NCI-H2029 (cell line): ENCODE measurements around the gene CPZ.
"Not testable (repeated sequence)": the region's sequence is repeated elsewhere in the genome, so short reads cannot be mapped to it uniquely, and the experiment has no call there.

Source experiments
- DNase-seq: peaks from one replicate; lab custom pipeline; 2025; lab: John Stamatoyannopoulos, UW

Gene CPZ

DNA sequence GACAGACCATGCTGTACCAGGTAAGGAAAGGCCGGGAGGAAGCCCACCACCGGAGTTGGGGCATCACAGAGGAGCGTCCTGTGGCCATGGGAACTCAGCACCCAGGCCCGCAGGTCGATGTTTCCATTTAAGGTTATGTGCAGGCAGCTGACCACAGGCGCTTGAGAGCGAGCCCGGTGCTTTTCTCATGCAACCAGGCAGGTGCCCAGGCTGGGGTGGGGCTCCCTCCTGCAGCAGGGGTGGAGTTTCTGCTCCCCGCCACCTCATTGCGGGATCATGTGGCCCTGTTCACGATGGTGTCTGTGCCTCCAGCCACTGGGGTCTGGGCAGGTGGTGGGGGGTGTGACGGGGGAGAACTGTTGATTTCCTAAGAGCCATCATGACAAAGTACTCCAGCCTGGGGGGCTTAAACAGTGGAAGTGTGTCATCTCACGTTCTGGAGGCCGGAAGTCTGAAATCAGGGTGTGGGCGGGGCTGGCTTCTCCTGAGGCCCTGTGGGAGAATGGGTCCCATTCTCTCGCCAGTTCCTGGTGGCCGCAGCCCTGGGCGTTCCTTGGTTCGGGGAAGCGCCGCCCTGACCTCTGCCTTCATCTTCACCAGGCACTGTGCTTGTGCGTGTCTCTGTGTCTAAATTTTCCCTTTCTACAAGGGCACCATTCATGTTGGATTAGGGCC is 60.9 kb downstream of the CPZ start:
- DNase-seq, result no peak

DNA sequence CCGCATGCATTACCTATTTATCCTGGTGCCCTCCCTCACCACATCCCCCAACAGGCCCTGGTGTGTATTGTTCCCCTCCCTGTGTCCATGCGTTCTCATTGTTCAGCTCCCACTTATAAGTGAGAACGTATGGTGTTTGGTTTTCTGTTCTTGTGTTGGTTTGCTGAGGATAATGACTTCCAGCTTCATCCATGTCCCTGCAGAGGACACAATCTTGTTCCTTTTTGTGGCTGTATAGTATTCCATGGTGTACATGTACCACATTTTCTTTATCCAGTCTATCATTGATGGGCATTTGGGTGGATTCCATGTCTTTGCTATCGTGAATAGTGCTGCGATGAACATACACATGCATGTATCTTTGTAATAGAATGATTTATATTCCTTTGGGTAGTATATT is 61.6 kb downstream of the CPZ start:
- DNase-seq, result not testable (repeated sequence)

DNA sequence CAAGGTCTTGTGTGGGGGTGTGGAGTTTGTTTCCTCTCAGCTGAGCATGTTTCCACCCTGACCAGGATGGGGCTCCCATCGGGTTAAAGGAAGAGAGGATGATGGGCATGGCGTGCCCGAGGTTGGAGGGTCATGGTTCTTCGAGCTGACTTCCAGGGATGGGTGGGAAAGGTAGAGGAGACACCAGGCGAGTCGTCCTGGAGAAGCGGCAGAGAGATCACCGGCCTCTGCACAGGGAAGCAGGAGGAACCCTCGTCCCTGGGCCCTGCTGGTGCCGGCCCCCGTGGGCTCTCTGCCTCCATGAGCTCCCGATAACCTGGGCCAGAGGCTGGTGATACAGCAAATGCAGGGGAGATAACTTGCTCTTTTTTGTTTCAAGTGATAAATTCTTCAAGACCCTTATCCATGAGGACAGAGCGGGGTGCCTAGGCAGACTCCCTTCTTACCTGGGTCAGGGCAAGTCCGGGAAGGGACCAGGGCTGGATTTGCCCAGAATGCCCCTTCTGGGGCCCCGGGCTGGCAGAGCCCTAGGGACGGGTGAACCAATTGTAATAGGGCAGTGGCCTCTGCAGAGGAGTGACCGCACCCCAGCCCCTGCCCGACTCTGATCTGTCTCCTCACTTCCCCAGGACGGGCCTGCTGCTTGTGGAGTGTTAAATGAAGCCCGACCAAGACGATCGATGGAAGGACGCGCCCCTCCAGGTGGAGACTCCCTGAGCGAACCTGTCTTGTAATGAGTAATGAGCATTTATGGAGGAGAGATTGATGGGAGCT is 63.0 kb downstream of the CPZ start:
- DNase-seq, result no peak

DNA sequence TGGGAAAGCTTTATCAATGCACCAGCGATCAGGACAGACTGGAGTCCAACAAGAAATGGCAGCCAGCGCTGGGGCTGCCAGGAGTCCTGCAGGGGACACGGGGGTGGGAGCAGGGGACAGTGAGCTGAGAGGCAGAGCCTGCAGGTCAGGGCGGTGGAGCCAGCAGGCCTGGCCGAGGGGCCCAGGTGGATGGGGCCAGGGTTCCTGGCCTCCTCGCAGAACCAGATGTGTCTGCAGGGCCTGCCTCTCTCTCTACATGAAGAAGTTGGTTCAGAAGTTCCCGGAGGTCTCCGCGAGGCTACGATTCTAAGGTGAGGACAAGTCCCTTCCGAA is 63.6 kb downstream of the CPZ start:
- DNase-seq, result no peak

DNA sequence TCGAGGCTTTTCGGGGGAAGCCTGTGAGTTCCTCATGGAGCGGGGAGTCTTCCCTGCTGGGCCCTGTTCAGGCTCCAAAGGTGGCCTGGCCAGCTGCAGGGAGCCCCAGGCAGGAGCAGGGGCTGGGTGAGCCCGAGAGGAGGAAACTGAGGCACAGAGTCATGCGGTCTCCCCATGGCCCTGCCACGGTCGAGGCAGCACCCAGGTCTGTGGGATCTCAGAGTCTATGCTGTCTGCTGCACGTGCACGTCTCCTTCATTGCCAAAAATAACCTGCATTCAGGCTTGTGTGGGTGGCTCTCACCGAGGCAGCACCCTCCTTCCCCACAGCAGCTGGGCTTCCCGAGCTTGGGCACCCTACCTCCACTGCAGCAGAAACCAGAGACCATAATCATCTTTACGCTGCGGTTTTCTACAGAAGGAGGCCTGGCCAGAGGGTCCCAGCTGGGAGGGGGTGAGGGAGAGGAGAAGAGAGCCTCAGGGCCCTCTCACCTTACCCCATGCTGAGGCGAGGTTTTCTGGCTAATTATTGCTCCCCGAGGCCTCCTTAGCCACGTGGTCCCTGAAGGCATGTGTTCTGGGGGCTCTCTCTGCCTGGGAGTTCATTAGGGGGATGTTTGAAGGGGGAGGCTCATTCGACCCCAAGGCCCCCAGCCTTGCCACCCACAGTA is 64.3 kb downstream of the CPZ start:
- no peak for DNase-seq

DNA sequence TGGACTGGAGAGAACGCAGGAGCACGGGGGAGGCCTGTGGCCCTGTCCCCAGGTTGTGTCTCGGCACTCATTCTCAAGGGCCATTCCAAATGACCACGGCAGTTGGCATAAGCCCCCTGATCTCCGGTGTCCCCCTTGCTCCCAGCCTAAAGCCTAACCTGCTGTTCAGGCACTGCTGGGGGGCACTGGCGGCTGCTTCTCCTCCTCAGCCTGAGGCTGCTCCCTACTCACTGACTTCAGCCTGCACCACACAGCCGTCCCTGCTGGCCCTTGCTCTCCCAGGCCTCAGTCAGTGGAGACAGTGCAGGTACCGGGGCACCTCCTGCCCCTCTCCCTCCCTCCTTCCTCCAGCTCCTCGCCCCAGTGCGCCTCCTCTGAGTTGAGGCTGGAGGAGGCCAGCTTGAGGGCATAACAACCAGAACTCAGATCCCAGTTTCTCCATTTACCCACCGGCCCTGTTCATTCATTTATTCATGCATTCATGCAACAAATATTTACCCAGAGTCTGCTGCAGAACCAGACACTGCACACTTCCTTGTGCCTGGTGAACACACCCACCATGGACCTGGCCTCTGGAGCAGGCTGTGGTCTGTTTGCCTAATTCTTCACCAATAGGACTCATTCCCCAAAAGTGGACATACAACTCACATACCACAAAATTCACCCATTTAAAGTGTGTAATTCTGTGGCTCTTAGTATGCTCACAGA is 65.0 kb downstream of the CPZ start:
- no peak for DNase-seq

DNA sequence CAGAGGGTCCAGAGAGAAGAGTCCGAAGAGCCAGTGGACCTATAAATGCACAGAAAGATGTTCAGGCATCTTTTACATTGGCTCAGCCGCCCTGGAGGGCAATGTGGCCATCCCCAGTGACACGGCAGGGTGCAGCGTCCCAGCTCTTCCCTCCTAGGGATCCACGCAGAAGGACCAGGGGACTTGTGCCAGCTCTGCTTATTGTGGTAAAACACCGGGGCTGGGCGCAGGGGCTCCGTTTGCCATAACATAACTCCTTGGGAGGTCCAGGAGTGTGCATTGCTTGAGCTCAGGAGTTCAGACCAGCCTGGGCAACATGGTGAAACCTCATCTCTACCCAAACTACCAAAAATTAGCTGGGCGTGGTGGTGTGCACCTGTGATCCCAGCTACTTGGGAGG is 70.2 kb downstream of the CPZ start:
- no peak for DNase-seq

DNA sequence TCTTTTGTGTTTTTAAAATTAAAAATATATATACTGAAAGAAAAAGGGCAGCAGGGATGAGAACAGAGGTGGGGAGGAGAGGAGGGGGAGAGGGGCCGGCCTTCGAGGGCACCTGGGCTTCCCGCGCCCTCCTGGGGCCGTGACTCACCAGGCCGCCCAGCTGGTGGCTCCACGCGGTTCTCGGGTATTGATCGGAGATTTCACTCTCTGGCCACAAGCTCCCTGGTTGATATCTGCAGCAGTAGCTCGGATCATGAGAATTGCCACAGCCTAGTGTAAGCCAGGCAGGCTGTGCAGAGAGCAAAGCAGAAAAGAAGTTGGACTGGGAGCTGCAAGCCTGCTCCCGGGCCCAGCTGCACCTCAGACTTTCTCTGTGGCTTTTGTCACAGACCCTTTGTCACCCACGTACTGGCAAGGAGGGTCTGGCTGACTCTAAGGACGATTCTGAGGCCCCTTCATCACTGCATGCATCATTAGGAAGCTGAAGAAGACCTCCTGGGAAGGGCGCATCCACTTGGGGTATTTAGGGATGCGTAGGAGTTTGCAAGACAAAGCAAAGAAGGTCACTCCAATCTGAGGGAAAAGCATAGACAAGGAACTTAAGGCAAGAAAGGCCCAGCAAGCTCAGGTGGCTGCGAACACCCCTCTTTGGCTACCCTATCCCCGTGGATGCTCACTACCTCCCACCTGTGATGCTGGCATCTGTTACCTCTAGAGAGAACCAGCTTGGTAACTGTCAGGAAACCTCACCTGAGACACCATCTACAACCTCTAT is 71.7 kb downstream of the CPZ start:
- DNase-seq, result no peak

DNA sequence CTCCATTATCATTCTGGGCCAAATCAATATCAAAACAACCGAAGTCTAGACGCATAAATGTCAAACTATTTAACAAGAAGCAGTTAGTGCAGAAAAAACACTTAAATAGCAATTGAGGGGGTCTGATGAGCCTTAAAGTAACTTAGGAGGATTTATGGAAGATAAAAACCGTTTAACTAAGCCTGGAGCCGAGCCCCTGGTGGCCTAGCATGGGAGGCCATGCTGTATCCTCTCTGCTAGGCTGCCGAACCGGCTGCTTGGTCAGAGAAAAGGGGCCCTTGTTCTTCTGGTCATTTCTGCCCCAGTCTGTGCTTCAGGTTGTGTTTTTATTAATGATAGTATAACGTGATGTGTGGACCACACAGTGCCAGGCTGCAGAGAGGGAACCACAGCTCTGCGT is 72.4 kb downstream of the CPZ start:
- no peak for DNase-seq

DNA sequence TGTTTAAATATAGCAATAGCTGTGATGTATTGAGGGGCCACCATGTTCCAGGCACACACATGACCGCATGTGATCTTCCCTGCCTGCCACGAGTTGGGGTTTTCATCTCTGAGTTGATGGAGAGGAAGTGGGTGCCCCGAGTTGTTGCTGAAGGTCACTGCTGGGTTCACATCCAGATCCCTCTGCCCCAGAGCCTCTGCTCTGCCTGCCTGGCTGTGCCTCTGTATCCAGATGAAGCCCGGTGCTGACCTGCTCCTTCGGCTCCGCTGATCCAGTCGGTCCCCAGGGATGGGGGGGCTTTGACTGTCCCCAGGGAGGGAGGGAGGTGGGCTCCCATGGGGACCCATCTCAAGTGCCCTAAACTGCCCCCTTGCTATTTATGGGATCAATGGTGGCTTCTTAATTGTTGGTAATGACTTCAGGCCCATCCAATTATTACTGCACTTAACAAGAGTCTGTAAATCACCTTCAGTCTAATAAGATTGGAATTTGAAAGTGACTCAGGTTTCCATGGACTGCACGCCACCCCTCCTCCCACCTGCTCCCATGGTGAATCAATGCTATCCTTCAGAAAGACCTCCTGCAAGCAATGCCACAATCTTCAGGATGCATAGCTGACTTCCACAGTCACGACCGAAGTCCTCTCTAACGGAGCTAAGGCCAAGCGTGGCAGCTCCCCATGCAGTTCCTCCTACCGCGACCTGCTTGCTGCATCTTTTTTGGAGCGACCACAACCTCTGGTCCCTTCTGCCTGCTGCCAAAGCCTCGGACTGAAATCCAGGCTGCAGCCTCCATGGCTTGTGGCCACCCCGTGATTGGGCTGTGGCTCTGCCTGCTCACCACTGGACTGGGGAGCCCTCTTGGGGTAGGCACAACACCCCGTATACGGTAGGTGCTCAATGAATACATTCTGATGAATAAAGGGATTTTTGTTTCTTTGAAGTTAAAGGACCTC is 73.1 kb downstream of the CPZ start:
- DNase-seq, result no peak

DNA sequence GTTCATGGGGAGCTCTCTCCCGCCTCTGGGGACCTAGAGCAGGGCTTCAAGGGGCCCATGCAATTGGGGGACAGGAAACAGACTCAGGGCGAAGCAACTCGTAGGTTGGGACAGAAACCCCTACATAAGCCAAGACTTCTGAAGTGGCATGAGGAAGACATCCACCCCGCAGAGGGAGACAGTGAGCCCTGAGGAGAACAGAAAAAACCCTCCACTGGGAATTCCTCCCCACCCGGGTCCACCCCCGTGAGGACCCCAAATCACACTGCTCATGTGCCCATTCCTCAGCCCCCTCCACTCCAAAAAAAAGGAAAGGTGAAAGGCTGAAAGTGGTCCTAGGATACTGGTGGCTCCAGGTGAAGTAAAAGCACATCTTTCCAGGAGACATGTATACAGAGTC is 74.0 kb downstream of the CPZ start:
- no peak for DNase-seq
